Peyer's patch (tissue), 4 donors: Measurements from ENCODE around the gene KIRREL3.

ENCODE experiments used
- CTCF ChIP-seq, 6 experiments: fragments of 450-650 bp in 4 of 6; fragments of 200-600 bp in 2 of 6; sonication (generic) in 1 of 6; IDR thresholded peaks; one replicate each; pipeline ENCODE4 v1.5.1; 2017 to 2019; ENCODE audit warnings: antibody characterized with exemption in 6 of 6, mild to moderate bottlenecking in 3 of 6, moderate library complexity in 1 of 6
- POLR2A ChIP-seq, 2 donors: fragments of 450-650 bp; IDR thresholded peaks; one replicate each; pipeline ENCODE4 v1.5.1; 2017; ENCODE audit warnings: antibody characterized with exemption in 2 of 2, mild to moderate bottlenecking in 2 of 2, moderate library complexity in 2 of 2

- no peak for TF ChIP-seq CTCF (IDR thresholded peaks at IDR 0.05)
- no peak for TF ChIP-seq POLR2A (IDR thresholded peaks at IDR 0.05)
These were observed 194.7 kb downstream of the KIRREL3 start for GRCh38 chr11:126805870-126806269.
